ENCODE results near the gene NUBP1.
"Not testable (repeated sequence)": the region's sequence is repeated elsewhere in the genome, so short reads cannot be mapped to it uniquely, and the experiment has no call there.

NUBP1 gene

DNA sequence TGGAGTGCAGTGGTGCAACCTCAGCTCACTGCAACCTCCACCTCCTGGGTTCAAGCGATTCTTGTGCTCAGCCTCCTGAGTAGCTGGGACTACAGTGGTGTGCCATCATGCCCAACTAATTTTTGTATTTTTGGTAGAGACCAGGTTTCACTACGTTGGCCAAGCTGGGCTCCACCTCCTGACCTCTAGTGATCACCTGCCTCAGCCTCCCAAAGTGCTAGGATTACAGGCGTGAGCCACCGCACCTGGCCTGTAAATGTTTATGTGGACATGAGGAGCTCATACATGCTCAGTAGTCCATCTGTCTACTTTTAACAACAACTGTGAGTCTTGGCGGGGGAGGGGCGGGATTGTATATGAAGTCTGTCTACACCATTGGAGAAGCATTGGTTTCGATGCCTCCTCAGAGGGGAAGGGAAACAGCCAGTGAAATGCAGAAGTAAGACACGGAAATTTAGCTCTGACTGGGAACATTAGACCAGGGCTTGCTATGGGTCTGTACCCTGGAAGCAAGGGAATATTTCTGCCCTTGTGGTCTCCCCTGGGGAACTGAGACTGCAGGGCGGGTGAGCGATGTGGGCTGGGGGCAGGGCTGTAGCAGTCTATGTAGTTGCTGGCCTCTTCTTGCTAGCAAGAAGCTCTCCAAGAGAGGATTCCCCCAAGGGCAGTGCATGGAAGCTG is 9.3 kb downstream of the NUBP1 start:
- DNase-seq: no peak

DNA sequence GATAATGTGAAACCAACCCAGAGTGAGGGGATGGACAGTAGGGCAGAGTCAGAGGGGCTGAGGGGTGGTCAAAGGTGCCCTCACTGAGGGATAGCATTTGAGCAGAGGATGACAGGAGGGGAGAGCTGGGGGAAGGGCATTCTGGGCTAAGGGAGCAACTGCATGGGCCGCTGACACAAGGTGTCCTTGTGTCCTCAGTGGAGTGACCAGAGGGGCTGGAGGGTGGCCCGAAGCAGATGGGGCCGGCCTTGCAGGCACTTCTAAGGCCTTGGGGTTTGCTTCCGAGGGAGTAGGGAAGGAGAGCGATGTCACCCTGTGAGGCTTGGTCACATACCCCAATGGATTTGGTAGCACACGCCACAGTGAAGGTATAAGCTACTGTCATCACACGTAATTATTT is 10.0 kb downstream of the NUBP1 start:
- no peak for DNase-seq

DNA sequence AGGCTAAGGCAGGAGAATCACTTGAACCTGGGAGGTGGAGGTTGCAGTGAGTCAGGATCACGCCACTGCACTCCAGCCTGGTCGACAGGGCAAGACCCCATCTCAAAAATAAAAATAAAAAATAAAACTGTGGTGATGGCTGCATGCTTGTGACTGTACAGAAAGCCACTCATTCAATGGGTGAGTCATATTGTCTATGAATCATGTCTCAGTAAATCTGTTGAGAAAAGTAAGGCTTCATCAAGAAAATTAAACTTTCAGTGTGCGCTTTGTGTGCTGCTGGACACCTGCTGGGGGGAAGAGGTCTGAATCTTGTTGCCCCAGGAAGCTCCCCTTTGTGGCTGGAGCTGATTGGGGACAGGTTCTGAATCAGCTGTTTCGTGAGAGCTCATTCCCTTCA is 11.3 kb downstream of the NUBP1 start:
- DNase-seq: no peak

DNA sequence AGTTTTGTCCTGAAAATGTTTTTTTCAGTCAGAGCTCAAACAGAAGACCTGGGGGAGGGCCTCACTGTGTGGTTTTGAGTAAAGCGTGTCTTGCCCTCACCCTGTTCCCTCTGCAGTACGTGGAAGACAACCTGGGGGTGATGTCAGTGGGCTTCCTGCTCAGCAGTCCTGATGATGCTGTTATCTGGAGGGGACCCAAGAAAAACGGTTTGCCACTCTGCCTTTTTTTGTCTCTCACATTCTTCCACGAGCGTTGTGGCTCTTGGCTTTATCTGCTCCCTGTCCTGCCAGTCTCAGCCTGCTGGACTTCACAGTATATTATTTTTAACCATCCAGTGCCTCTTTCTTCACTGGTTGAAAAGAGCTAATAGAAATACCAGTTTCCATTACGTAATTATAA is 12.9 kb downstream of the NUBP1 start:
- DNase-seq: no peak

DNA sequence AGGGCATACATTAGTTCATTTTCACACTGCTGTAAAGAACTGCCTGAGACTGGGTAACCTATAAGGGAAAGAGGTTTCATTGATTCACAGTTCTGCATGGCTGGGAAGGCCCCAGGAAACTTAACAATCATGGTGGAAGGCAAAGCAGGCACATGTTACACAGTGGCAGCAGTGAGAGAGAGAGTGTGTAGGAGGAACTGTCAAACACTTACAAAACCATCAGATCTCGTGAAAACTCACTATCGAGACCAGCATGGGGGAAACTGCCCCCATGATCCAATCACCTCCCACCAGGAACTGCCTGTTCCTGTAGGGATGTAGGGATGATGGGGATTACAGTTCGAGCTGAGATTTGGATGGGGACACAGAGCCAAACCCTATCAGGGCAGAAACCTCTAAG is 17.2 kb downstream of the NUBP1 start:
- no peak for DNase-seq

DNA sequence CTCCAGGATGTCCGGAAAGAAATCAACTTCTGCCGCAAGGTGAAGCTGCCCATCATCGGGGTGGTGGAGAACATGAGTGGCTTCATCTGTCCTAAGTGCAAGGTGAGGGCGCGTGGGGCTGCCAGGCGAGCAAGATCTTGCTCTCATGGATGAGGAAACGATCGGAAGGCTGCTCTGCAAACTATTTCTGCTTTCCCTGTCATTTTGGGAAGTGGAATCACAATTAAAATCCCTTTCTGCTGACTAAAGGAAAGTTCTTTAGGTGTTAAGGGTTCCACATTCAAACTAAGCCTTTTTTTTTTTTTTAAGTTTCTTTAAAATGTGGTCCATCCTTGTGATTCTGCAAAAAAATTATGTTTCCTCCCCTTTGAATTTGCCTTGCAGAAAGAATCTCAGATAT is 17.7 kb downstream of the NUBP1 start:
- no peak for DNase-seq

DNA sequence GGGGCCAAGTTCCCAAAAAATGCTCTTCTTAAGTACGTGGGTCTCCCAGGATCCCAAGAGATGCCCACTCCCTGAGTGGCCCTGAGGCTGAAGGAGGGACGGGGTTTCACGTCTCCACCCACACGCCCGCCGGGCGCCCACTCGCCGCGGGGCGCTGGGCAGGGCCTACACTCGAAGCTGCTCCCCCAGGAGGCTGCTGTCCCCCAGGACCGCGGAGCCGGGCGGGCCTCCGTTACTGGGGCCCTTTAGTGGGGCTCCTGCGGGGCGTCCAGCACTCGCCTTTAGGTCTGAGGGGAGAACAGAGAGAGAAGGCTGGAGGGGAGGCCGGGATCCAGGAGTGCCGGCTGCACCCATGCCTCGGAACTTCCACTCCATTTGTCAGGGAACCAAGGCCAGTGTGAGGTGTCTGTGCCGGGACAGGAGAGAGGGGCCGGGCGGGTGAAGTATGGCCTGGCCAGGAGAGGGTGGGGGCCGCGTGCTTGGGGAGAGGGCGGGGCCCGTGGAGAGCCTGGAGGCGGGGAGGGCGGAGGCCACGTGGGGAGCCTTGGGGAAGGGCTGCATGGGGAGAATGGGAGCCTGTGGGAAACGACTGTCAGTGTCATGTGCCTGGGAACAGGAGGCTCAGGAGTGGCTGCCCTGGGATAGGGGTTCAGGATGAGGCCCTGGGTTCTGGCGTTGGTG is 18.8 kb downstream of the NUBP1 start:
- no peak for DNase-seq

DNA sequence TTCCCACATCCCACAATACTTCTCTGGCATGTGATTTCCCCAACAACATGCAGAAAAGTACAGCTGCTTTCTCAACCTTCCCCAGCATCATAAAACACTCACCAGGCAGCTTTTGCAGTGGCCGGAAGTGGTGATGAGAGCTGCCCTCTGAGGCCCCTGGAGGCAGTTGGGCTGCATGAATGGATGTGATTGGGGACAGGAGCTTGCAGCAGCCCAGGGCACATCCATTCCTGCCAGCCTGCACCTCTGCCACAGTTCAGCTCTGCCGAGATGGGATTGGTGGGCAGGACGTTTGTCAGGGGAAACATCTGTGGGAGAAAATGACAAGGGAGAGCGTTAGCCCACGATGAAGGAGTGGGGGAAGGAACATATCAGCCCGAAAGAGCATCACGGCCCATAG is 19.8 kb downstream of the NUBP1 start:
- no peak for DNase-seq

DNA sequence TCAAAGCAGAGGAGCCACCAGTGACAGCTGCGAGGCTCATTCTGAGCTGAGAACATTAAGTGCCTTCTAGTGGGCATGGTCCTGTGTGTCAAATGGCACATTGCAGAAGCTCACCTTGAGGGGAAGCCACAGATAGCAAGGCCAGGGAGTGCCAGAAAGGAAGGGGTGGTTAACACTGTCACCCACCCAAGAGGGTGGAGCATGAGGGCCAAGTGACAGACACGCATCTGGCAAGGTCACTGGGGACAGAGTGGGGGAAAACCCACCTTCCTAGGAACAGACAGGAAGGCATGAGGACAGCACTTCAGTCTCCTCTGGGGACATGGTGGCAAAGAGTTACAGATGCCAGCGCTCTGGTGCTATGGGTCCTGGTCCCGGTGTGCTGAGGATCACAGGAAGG is 22.1 kb downstream of the NUBP1 start:
- no peak for DNase-seq

DNA sequence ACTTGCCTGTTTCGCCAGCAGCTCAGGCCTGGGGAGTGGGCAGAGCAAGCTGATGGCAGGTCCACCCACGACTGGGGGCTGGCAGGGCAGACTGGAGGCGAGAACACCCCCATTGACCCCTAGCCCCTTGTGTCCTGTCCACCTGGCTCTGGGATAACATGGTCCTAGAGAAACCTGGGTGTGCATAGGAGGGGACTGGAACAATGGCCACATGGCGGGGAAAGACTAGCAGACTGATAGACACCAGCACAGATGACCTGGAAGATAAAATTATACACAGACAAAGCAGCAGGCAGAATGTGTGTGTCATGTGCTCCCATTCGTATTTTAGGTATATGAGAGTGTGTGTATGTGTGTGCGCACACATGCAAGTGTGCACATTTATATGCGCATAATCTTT is 23.5 kb downstream of the NUBP1 start:
- DNase-seq: no peak

DNA sequence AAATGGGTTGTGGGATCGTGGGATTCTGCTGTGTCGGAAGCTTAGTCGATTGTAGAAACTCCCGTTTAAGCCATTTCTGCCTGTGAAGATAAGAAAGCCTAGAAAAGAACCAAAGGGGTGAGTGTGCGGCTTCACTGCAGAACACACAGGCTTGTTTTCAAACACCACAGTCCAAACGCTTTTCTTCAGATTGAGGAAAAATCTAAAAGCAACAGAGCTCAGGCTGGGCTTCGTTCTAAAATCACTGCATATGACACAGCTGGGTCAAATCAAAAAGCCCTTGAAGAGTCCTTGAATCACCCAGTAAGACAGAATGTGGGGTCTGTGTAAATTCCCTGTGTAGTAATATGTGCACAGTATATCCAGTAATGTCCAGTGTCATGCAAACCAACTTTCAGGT is 25.7 kb downstream of the NUBP1 start:
- no peak for DNase-seq

DNA sequence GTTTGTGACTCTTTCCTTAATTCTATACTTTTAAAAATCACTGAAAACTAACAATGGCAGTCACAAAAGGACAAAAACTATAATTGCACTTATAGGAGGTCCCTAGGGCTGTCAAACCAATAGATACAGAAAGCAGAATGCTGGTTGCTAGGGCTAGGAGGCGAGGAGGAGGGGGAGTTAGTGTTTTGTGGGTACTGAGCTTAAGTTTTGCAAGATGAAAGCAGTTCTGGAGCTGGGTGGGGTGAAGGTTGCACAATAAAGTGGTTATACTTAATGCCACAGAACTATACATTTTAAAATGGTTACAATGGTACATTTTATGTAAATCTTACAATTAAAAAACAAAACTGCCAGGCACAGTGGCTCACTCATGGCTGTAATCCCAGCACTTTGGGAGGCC is 27.3 kb downstream of the NUBP1 start:
- DNase-seq: no peak

DNA sequence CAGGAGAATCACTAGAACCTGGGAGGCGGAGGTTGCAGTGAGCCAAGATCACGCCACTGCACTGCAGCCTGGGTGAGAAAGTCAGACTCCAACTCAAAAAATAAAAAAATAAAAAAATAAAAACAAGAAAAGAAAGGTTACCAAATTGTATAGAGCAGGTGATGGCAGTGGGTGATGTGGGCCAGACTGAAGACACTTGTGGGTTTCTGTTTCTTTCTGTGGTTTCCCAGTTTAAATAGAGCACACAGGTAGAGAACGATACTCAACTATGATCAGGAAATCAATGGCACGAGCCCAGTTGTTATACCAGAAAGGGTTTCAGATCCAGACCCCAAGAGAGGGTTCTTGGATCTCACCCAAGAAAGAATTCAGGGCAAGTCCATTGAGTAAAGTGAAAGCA is 32.6 kb downstream of the NUBP1 start:
- no peak for DNase-seq

DNA sequence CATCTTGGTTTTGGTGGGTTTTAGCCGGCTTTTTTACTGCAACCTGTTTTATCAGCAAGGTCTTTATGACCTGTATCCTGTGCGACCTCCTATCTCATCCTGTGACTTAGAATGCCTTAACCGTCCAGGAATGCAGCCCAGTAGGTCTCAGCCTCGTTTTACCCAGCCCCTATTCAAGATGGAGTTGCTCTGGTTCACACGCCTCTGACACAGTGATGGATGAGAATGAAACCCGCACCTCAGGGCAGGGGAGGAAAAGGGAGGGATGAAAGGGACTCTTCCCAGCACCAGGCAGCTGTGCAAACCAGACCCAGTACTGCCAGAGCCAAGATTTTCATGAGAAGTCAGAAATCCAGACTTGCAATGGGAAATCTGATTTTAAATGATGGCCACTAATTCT is 33.3 kb downstream of the NUBP1 start:
- not testable (repeated sequence) for DNase-seq

DNA sequence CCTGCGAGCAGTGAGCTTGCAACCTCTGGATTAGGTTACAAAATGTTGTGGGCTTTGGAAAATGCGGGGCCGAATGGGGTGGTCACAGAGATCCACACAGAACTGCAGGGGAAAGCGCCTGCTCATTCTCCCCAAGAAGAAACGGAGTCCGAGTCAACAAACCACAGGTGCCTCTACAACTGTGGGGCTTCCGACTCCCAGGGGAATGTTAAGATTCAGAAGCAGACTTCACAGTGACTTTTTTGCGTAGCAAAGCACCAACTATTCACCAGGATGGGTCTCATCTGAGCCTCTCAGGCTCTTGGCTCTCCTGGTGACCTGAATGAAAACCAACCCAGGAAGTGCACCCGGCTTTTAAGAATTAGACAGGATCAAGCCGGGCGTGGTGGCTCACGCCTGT is 33.7 kb downstream of the NUBP1 start:
- DNase-seq: no peak

DNA sequence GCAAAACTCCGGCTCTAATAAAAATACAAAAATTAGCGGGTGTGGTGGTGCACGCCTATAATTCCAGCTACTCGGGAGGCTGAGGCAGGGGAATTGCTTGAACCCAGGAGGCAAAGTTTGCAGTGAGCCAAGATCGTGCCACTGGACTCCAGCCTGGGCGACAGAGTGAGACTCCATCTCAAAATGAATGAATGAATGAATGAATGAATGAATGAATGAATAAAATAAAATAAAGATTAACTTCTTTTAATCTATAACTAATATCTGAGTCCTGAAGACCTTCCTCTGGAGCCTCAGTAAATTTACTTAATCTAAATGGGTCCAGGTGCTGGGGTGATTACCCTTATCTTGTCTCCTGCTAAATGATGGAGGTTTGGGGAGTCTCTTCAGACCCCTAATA is 36.3 kb downstream of the NUBP1 start:
- not testable (repeated sequence) for DNase-seq

DNA sequence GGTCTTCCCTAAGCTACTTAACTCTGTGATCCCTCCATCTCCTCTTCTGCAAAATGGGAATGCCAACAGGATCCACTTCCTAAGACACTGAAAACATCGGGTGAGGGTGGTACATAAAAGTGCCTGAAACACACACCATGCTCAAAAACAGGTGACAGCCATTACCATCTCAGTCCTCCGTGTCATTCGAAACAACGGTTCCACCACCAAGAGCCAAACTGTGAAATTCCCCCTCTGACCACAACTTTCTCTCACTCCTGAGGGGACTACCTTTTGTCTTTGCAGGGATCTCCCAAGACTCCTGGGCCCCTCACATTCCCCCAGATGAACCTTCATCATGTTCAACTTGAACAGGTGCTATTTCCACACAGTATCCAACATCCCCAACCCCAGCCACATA is 37.0 kb downstream of the NUBP1 start:
- DNase-seq: no peak

DNA sequence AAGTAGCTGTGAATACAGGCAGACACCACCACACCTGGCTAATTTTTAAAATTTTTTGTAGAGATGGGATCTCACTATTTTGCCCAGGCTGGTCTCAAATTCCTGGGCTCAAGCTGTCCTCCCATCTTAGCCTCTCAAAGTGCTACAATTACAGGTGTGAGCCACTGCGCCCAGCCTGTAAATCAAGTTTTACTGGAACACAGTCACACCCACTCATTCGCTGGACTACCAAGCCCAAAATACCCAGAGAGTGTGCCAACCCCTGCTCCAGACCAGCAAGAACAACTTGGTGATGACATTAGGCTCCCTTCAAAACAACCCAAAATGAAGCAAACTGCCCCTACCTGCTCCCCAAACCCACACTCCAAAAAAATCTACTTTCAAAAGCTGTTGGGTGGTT is 39.0 kb downstream of the NUBP1 start:
- DNase-seq: no peak

DNA sequence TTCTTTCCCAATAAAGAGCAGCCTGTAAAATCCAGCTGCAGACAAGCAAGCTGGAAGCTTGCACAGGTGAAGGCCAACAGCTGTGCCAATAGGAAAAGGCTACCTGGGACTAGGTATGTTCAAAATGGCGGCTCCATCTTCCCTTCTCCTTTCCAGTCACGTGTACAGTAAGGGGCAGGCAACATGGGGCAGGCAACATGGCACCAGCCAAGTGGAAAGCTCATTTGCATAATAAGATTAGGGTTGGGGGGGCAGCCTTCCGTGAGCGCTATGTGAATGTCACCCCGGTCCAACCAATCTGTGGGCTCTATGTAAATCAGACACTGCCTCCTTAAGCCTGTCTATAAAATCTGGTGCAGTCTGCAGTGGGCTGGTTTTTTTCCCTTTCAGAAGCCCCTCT is 43.7 kb downstream of the NUBP1 start:
- DNase-seq: no peak

DNA sequence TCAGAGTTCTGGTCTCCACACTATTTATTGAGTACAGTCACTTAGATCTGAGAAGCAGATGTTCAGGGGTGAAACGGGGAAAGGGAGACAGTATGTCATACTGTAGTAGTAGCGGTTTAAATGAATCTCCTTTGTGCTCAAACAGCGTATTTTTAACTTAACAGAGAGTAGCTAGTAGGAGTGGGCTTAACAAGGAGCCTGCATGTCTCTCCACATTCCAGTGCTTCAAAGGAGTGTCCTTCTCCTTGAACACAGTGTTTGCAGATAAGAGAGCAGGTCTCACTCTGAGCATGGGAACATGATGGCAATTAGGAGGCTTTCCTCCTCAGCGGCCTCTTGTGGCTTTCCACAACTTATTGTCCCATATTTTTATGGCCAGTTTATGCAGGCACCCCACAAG is 45.0 kb downstream of the NUBP1 start:
- not testable (repeated sequence) for DNase-seq

DNA sequence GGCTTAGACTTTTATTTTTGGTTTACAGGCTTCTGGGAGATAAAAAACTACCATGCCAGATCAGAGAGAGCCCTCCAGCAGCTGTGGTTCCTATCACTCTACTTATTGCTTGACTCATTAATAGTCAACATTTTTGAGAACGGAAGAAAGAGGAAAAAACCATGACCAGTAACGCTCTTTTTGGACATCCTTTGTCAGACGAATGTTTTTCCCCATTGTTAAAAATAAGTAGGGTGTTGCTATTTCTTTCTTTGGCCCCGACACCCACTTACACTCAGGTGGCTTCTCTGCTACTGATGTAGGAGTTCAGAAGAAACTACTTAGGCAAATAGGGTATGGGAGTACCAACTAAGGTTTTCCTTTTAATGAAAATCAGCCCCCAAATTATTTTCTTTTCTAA is 47.4 kb downstream of the NUBP1 start:
- no peak for DNase-seq

DNA sequence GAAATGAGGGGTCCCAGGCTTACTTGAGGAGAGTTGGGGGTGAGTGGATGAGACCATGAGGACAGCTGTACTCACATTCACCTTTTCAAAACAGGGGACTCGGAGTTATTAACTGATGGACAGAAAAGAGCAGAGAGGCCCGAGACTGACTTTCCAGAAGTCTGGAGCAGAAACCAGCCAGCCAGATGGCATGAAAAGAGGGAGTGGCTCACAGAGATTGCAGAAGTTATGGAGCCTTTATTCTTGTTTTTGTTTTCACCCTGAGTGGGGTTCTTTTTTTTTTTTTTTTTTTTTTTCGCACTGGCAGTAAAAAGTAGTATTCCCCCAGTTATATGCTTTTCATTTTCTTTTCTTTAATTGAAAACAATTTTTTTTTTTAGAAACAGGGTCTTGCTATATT is 56.1 kb downstream of the NUBP1 start:
- DNase-seq: no peak

DNA sequence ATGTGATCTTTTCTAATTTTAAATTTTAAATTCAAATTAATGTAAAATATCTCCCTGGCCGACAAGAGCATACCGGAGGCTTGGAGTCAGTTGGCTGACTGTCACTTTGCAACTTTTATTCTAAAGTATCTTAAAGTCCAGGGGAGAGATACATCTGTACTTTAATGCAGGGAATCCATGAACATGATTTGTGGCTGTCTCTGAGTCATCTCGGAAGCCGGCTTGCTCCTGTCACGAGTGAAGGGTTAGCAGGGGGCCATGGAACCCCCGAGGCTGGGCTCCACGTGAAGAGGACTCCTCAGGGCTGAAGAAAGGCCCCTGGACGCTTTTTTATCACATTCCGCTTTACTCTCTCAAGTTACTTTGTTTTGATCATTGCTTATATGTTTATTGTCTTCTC is 61.7 kb downstream of the NUBP1 start:
- no peak for DNase-seq

DNA sequence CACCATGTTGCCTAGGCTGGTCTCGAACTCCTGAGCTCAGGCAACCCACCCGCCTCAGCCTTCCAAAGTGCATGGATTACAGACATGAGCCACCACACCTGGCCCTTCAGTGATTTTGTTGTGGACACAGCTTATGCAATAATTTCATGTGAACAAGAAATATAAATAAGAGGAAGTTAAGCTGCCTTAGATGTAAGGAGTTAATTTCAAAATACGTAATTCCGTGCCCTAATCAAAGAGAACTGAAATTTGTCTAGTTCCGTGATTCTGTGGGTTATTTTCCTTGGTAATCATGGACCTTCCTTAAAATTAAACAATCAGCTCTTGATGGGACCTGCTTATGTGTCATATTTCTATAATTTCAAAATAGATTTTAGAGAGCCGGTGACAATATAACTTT is 63.1 kb downstream of the NUBP1 start:
- no peak for DNase-seq

DNA sequence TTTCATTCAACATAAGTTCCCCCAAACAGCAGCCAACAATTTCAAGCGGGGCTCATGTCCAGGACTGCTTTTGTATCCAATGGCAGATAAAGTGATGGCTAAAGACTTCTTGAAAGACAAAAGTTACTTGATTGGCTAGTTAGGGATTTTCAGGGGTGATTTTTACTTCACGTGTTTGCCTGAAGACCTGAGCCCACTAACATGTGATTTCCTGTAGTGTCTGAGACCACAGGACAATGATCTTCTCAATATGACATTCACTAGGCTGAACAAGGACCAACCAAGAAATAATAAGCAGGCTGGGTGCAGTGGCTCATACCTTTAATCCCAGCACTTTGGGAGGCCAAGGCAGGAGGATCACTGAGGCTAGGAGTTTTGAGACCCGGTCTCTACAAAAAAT is 64.6 kb downstream of the NUBP1 start:
- DNase-seq: no peak

Data from cortex of kidney (tissue), 1 donor.